Fibroblast of lung (primary cell): ENCODE measurements around the gene ASCL2.

Experiments used
- EZH2 ChIP-seq: IDR thresholded peaks from 2 replicates; pipeline ENCODE4 v1.5.1; 2012; ENCODE audit warnings: low read length, control low read depth, mild to moderate bottlenecking; ENCODE audit errors: missing control alignments
- TF ChIP-seq, protein P1 (sequence below), 2 donors: IDR thresholded peaks in 1 of 2; conservative IDR thresholded peaks in 1 of 2; 1 replicate in 1 of 2; 2 replicates in 1 of 2; pipeline ENCODE4 v1.5.1; 2011 to 2012; ENCODE audit warnings: low read length in 2 of 2, control low read depth in 1 of 2, inconsistent platforms in 1 of 2, low read depth in 1 of 2, mild to moderate bottlenecking in 1 of 2

DNA sequence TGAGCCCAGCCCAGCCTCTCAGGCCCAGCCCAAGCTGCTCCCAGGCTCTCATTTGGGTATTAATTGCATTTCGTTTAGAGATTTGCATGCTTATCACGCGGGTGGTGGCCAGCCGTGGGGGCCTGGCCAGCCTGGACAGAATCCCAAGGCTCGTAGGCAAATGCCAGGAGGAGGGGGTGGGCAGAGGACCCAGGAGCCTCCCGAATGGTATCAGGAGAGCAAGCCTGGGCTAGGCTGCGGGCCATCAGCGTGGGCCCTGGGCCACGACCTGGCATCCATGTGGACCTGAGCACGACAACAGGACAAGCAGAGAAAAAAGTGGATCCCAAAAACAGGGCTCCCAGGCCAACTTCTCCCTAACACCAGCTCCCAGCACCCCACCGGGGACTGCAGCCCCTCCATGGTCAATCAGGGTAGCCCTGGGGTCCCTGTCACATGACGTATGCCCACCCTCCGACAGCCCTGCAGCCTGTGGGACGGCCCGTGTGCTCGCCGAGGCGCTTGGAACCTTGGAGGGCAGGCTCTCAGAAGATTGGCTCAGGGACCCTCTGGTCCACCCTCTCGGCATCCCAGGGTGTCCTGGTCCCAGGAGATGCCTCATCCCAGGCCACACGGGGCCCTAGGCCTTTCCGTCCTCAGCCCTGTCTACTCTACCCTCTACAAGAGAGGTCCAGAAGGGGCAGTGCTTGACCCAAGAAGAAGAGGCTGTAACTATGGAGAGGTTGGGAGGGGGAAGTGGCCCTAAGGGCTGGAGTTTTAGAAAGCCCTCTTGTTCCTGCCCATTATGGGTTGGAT lies 8.8 kb downstream of the ASCL2 start:
- TF ChIP-seq EZH2 = no peak
- TF ChIP-seq, protein P1, sequence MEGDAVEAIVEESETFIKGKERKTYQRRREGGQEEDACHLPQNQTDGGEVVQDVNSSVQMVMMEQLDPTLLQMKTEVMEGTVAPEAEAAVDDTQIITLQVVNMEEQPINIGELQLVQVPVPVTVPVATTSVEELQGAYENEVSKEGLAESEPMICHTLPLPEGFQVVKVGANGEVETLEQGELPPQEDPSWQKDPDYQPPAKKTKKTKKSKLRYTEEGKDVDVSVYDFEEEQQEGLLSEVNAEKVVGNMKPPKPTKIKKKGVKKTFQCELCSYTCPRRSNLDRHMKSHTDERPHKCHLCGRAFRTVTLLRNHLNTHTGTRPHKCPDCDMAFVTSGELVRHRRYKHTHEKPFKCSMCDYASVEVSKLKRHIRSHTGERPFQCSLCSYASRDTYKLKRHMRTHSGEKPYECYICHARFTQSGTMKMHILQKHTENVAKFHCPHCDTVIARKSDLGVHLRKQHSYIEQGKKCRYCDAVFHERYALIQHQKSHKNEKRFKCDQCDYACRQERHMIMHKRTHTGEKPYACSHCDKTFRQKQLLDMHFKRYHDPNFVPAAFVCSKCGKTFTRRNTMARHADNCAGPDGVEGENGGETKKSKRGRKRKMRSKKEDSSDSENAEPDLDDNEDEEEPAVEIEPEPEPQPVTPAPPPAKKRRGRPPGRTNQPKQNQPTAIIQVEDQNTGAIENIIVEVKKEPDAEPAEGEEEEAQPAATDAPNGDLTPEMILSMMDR (conservative IDR thresholded peaks at IDR 0.05 in 1 of 2, IDR thresholded peaks at IDR 0.05 in 1 of 2; ENCODE audit: low read depth in 1 of 2, low read length in 2 of 2) = no peak
